ENCODE measurements around the gene GRB2. TPM values are rescaled to one million over a fixed set of nuclear protein-coding genes. Genes with fewer than 3 reads are reported as not detected.

The GRB2 gene
- total and polyA plus RNA-seq, 2 of the 8 experiments (the other 6 are each of a cell fraction or from before 2014, with no cell fraction given), result 44.2 to 101 TPM

- H3K23me2 ChIP-seq (ENCODE audit: low read depth, low read length), result peaks cover 15% of the 10 kb centered on the region
- no peak overlapping the region for H3K56ac ChIP-seq (replicated peaks; ENCODE audit: insufficient read length, low read depth, low read length)
- H3K36me3 ChIP-seq (ENCODE audit: control insufficient read depth in 2 of 4, insufficient read depth in 4 of 4, low read length in 3 of 4), result peaks cover 0 to 4% (median 2%) of the 10 kb centered on the region in 4 experiments; a peak in 2 of 8 replicates
- no peaks in the 10 kb centered on the region for H3K79me1 ChIP-seq (ENCODE audit: low read depth, low read length)
- no peak overlapping the region; a peak in 1 of 7 replicates for H3K9ac ChIP-seq (replicated peaks in 1 of 4; ENCODE audit: extremely low read depth in 1 of 4, low read depth in 3 of 4, low read length in 3 of 4)
- H3K4ac ChIP-seq (replicated peaks; ENCODE audit: insufficient read length, low read depth, low read length), result no peak overlapping the region
- no peak overlapping the region for H2BK5ac ChIP-seq (ENCODE audit: low read depth, low read length)
- H3K4me3 ChIP-seq (ENCODE audit: extremely low read depth in 1 of 4, insufficient read depth in 2 of 4, low read depth in 3 of 4, low read length in 4 of 4), result no peak overlapping the region
- no peak overlapping the region for H3K14ac ChIP-seq (ENCODE audit: insufficient read length)
- H3K27ac ChIP-seq (ENCODE audit: low read depth, low read length), result no peak overlapping the region
- H2AFZ ChIP-seq (ENCODE audit: low read length), result no peak overlapping the region
- DNase-seq (ENCODE audit: low read depth in 1 of 2, low spot score in 2 of 2) (no peak), FAIRE-seq (no peak)
- no peak overlapping the region for H3K23ac ChIP-seq (ENCODE audit: insufficient read length)
- H3K79me2 ChIP-seq (ENCODE audit: control insufficient read depth in 1 of 2, insufficient read depth in 2 of 2, low read length in 2 of 2), result no peaks in the 10 kb centered on the region
- H3K4me1 ChIP-seq (replicated peaks in 1 of 4; ENCODE audit: control insufficient read depth in 3 of 4, insufficient read depth in 4 of 4, low read length in 3 of 4), result peaks cover 0 to 5% (median 4%) of the 10 kb centered on the region in 4 experiments; a peak in 4 of 7 replicates
- peaks cover 0 to 2% of the 10 kb centered on the region in 2 experiments for H4K20me1 ChIP-seq (replicated peaks in 1 of 2; ENCODE audit: control insufficient read depth in 1 of 2, insufficient read depth in 2 of 2, low read length in 2 of 2)
- ChIA-PET CTCF (ENCODE audit: partially characterized antibody) (interaction anchor here (0.9 to 21.2 kb wide), 6 partner anchors 11 to 194 kb away, joined by 3 to 369 read pairs (median 14); partner anchors contain the start of genes GGA3 and MRPS7), POLR2A (ENCODE audit: partially characterized antibody) (interaction anchor here (1.0 to 1.5 kb wide), 3 partner anchors 11 to 51 kb away, joined by 4 to 8 read pairs (median 4); partner anchors contain the start of gene SLC25A19)
- H3K4me2 ChIP-seq (ENCODE audit: insufficient read depth in 1 of 2, low read depth in 2 of 2, low read length in 2 of 2), result no peak overlapping the region
- H2BK20ac ChIP-seq (ENCODE audit: low read length), result no peak overlapping the region
- no peak overlapping the region for H2BK120ac ChIP-seq (replicated peaks; ENCODE audit: low read depth, low read length)
- H2BK12ac ChIP-seq (ENCODE audit: low read depth, low read length), result no peak overlapping the region
- 96% methylated on average over 7 of the region's 7 CpGs; no CpG with 5 or more reads in 1 of the 2 experiments for WGBS, 2 experiments (ENCODE audit: extremely low coverage in 1 of 2, insufficient coverage in 1 of 2, insufficient read length in 1 of 2, insufficient replicate concordance in 2 of 2, low coverage in 1 of 2, low lambda C conversion rate in 2 of 2, missing lambda C conversion rate in 1 of 2)
- H2BK15ac ChIP-seq (ENCODE audit: low read length), result no peak overlapping the region
- H3K27me3 ChIP-seq (replicated peaks in 1 of 4; ENCODE audit: control insufficient read depth in 3 of 4, extremely low read depth in 1 of 4, insufficient read depth in 3 of 4, low read length in 3 of 4), result no peaks in the 10 kb centered on the region
- H2AK5ac ChIP-seq (ENCODE audit: low read depth, low read length), result no peak overlapping the region
- no peak overlapping the region for H4K91ac ChIP-seq (replicated peaks; ENCODE audit: insufficient read length, low read length)
- H4K8ac ChIP-seq (ENCODE audit: extremely low read depth, insufficient read depth, low read length), result no peak overlapping the region
- no peak overlapping the region for H3K18ac ChIP-seq (ENCODE audit: extremely low read depth, low read length)
- no peak for TF ChIP-seq NANOG (IDR thresholded peaks at IDR 0.05; ENCODE audit: insufficient read depth, low read depth, low read length, poor library complexity, severe bottlenecking)
- no peak for TF ChIP-seq KDM5A (IDR thresholded peaks at IDR 0.05; ENCODE audit: low read length)
- TF ChIP-seq TAF7 (optimal IDR thresholded peaks at IDR 0.05; ENCODE audit: borderline replicate concordance, low read depth, low read length), result no peak
- no peak for TF ChIP-seq KDM1A (IDR thresholded peaks at IDR 0.05; ENCODE audit: borderline replicate concordance, low read length)
- TF ChIP-seq SRF (IDR thresholded peaks at IDR 0.05; ENCODE audit: low read depth, low read length), result no peak
- no peak for TF ChIP-seq GABPA (IDR thresholded peaks at IDR 0.05; ENCODE audit: borderline replicate concordance, insufficient read depth, low read length)
- no peak for TF ChIP-seq RNF2 (IDR thresholded peaks at IDR 0.05; ENCODE audit: borderline replicate concordance, low read depth, low read length, missing control alignments, poor library complexity, severe bottlenecking)
- no peak for TF ChIP-seq SAP30 (IDR thresholded peaks at IDR 0.05; ENCODE audit: insufficient read depth, insufficient replicate concordance, low read length)
- TF ChIP-seq CTBP2 (IDR thresholded peaks at IDR 0.05; ENCODE audit: borderline replicate concordance, insufficient read depth, insufficient read length, low read length), result no peak
- no peak for TF ChIP-seq POU5F1 (IDR thresholded peaks at IDR 0.05; ENCODE audit: low read depth, low read length)
- H3K9me3 ChIP-seq (ENCODE audit: insufficient read depth in 2 of 2, low read depth in 1 of 2, low read length in 1 of 2), result no peaks in the 10 kb centered on the region
- no peak overlapping the region for H4K5ac ChIP-seq (ENCODE audit: insufficient read length, low read depth, low read length)
Measured at GRCh38 chr17:75273977-75274708, 131.3 kb downstream of the GRB2 start.

All from H1 (cell line).